HEK293 (cell line): ENCODE data around the gene GPRC5B.

Experiments
- CTCF ChIP-seq: fragments of 450-650 bp; formaldehyde crosslinking; IDR thresholded peaks from 2 replicates; pipeline ENCODE4 v1.5.1; 2016; ENCODE audit warnings: missing biosample characterization, missing genetic modification characterization
- GLI2 ChIP-seq: fragments of 450-650 bp; formaldehyde crosslinking; IDR thresholded peaks from 2 replicates; pipeline ENCODE4; 2017; ENCODE audit warnings: missing biosample characterization, missing genetic modification characterization, low read depth, borderline replicate concordance
- HOXA7 ChIP-seq: sonication (generic); formaldehyde crosslinking; IDR thresholded peaks from 2 replicates; pipeline ENCODE4 v1.8.1; 2022; ENCODE audit warnings: missing genetic modification reagents, borderline replicate concordance
- MZF1 ChIP-seq: fragments of 450-650 bp; formaldehyde crosslinking; IDR thresholded peaks from 2 replicates; pipeline ENCODE4 v1.5.1; 2017; ENCODE audit warnings: missing biosample characterization, missing genetic modification characterization, borderline replicate concordance
- REST ChIP-seq: fragments of 450-650 bp; formaldehyde crosslinking; IDR thresholded peaks from 2 replicates; pipeline ENCODE4 v1.5.1; 2016; ENCODE audit warnings: missing biosample characterization, missing genetic modification characterization
- TCF7L2 ChIP-seq: IDR thresholded peaks from 2 replicates; pipeline ENCODE4 v1.6.1; 2011; ENCODE audit warnings: low read depth, mild to moderate bottlenecking, inconsistent platforms, low read length, moderate library complexity, borderline replicate concordance
- TSHZ1 ChIP-seq: fragments of 450-650 bp; formaldehyde crosslinking; IDR thresholded peaks from 2 replicates; pipeline ENCODE4 v1.5.1; 2016; ENCODE audit warnings: missing biosample characterization, missing genetic modification characterization, borderline replicate concordance
- ZBTB10 ChIP-seq: fragments of 450-650 bp; formaldehyde crosslinking; IDR thresholded peaks from 2 replicates; pipeline ENCODE4 v1.5.1; 2016; ENCODE audit warnings: missing biosample characterization, missing genetic modification characterization
- ZBTB17 ChIP-seq: fragments of 450-650 bp; formaldehyde crosslinking; IDR thresholded peaks from 2 replicates; pipeline ENCODE4 v1.5.1; 2016; ENCODE audit warnings: missing biosample characterization, missing genetic modification characterization
- ZBTB7A ChIP-seq: fragments of 450-650 bp; formaldehyde crosslinking; IDR thresholded peaks from 2 replicates; pipeline ENCODE4 v1.5.1; 2016; ENCODE audit warnings: low read depth, missing biosample characterization, missing genetic modification characterization
- ZNF114 ChIP-seq: fragments of 450-650 bp; formaldehyde crosslinking; IDR thresholded peaks from 2 replicates; pipeline ENCODE4 v1.5.0; 2017; ENCODE audit warnings: missing biosample characterization, missing genetic modification characterization
- ZNF132 ChIP-seq: fragments of 450-650 bp; formaldehyde crosslinking; IDR thresholded peaks from 2 replicates; pipeline ENCODE4 v1.5.1; 2017; ENCODE audit warnings: missing biosample characterization, missing genetic modification characterization, borderline replicate concordance
- ZNF645 ChIP-seq: fragments of 450-650 bp; formaldehyde crosslinking; IDR thresholded peaks from 2 replicates; pipeline ENCODE4; 2016; ENCODE audit warnings: missing biosample characterization, missing genetic modification characterization

- TF ChIP-seq CTCF (tag by site-specific recombination), result no peak
- no peak for TF ChIP-seq ZNF114 (tag by site-specific recombination)
- TF ChIP-seq ZNF645 (tag by site-specific recombination), result no peak
- no peak for TF ChIP-seq TSHZ1 (tag by site-specific recombination)
- no peak for TF ChIP-seq HOXA7
- no peak for TF ChIP-seq ZBTB17 (tag by site-specific recombination)
- TF ChIP-seq ZBTB10 (tag by site-specific recombination), result no peak
- no peak for TF ChIP-seq GLI2 (tag by site-specific recombination)
- TF ChIP-seq TCF7L2, result no peak
- no peak for TF ChIP-seq ZBTB7A (tag by site-specific recombination)
- no peak for TF ChIP-seq MZF1 (tag by site-specific recombination)
- no peak for TF ChIP-seq REST (tag by site-specific recombination)
- TF ChIP-seq ZNF132 (tag by site-specific recombination), result no peak
Measured at GRCh38 chr16:19888834-19889233, 4.2 kb upstream of the GPRC5B start.
